Nephron (organoid): Measurements from ENCODE around the gene FADD.

Experiments used
- H3K27ac Mint-ChIP-seq, 3 experiments: 2 replicates each; pipeline ENCODE4 v1.8.0; 2020; ENCODE audit warnings: mixed read lengths in 3 of 3, mild to moderate bottlenecking in 2 of 3, moderate library complexity in 1 of 3
- H3K27me3 Mint-ChIP-seq: 2 replicates; pipeline ENCODE4 v1.8.0; 2021; ENCODE audit warnings: low read depth, mild to moderate bottlenecking, moderate library complexity, mixed read lengths
- H3K36me3 Mint-ChIP-seq: 2 replicates; pipeline ENCODE4 v1.8.0; 2020; ENCODE audit warnings: low read depth, mixed read lengths
- H3K4me1 Mint-ChIP-seq: 2 replicates; pipeline ENCODE4 v1.8.0; 2020; ENCODE audit warnings: mixed read lengths
- H3K4me3 Mint-ChIP-seq, 3 experiments: 2 replicates each; pipeline ENCODE4 v1.8.0; 2020; ENCODE audit warnings: mild to moderate bottlenecking in 3 of 3, mixed read lengths in 3 of 3, moderate library complexity in 2 of 3
- H3K9me3 Mint-ChIP-seq: 2 replicates; pipeline ENCODE4 v1.8.0; 2020; ENCODE audit warnings: mixed read lengths
- CTCF ChIP-seq, 3 experiments: fragments of 200-600 bp; sonication (generic); IDR thresholded peaks; one replicate each; pipeline ENCODE4 v1.5.0; 2021; ENCODE audit warnings: antibody characterized with exemption in 3 of 3; ENCODE audit not compliant: unreplicated experiment in 3 of 3

The FADD gene

GRCh38 chr11:70250876-70251658 lies 48.0 kb downstream of the FADD start:
- peaks cover 13% of the 10 kb centered on the region for H3K27me3 Mint-ChIP-seq
- H3K9me3 Mint-ChIP-seq: no peaks in the 10 kb centered on the region
- no peak overlapping the region for H3K27ac Mint-ChIP-seq
- H3K4me1 Mint-ChIP-seq: no peaks in the 10 kb centered on the region
- H3K4me3 Mint-ChIP-seq: no peak overlapping the region
- TF ChIP-seq CTCF (IDR thresholded peaks at IDR 0.05; ENCODE audit: unreplicated experiment in 3 of 3): no peak
- H3K36me3 Mint-ChIP-seq: no peaks in the 10 kb centered on the region

GRCh38 chr11:70251659-70252321 lies 48.7 kb downstream of the FADD start:
- H3K27ac Mint-ChIP-seq: no peak overlapping the region
- no peaks in the 10 kb centered on the region for H3K36me3 Mint-ChIP-seq
- no peaks in the 10 kb centered on the region for H3K4me1 Mint-ChIP-seq
- H3K9me3 Mint-ChIP-seq: no peaks in the 10 kb centered on the region
- no peak for TF ChIP-seq CTCF (IDR thresholded peaks at IDR 0.05; ENCODE audit: unreplicated experiment in 3 of 3)
- H3K4me3 Mint-ChIP-seq: no peak overlapping the region
- peaks cover 11% of the 10 kb centered on the region for H3K27me3 Mint-ChIP-seq

GRCh38 chr11:70252844-70253243 lies 49.7 kb downstream of the FADD start:
- no peaks in the 10 kb centered on the region for H3K4me1 Mint-ChIP-seq
- H3K9me3 Mint-ChIP-seq: no peaks in the 10 kb centered on the region
- TF ChIP-seq CTCF (IDR thresholded peaks at IDR 0.05; ENCODE audit: unreplicated experiment in 3 of 3): no peak
- no peaks in the 10 kb centered on the region for H3K36me3 Mint-ChIP-seq
- no peak overlapping the region for H3K4me3 Mint-ChIP-seq
- H3K27me3 Mint-ChIP-seq: peaks cover 10% of the 10 kb centered on the region
- no peak overlapping the region for H3K27ac Mint-ChIP-seq

GRCh38 chr11:70255477-70256116 lies 52.5 kb downstream of the FADD start:
- Mint-ChIP-seq H3K27me3 (no peaks in the 10 kb centered on the region), H3K27ac (no peak overlapping the region), H3K9me3 (no peaks in the 10 kb centered on the region), H3K4me3 (no peak overlapping the region), H3K36me3 (no peaks in the 10 kb centered on the region), H3K4me1 (no peaks in the 10 kb centered on the region)
- no peak for TF ChIP-seq CTCF (IDR thresholded peaks at IDR 0.05; ENCODE audit: unreplicated experiment in 3 of 3)
